ENCODE data around the gene TENM4.

DNA sequence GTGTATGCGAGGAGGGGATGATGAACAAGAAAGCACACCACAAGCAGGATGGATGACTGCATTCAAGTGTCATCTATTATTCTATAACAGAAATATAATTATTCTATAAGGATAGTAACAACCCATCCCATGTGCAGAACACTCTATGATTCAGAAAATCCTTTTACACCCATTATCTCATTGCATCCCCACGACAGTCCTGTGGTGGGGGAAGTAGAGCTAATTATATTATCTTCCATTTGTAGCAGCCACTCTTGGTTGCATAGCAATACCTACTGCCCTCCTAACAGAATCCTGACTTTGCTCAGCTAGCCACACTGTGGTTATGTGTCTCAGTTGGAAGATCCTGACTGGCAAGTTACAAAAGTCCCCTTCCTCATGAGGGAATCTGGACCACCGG, 459.7 kb downstream of the TENM4 start:
- TF ChIP-seq, protein P1, sequence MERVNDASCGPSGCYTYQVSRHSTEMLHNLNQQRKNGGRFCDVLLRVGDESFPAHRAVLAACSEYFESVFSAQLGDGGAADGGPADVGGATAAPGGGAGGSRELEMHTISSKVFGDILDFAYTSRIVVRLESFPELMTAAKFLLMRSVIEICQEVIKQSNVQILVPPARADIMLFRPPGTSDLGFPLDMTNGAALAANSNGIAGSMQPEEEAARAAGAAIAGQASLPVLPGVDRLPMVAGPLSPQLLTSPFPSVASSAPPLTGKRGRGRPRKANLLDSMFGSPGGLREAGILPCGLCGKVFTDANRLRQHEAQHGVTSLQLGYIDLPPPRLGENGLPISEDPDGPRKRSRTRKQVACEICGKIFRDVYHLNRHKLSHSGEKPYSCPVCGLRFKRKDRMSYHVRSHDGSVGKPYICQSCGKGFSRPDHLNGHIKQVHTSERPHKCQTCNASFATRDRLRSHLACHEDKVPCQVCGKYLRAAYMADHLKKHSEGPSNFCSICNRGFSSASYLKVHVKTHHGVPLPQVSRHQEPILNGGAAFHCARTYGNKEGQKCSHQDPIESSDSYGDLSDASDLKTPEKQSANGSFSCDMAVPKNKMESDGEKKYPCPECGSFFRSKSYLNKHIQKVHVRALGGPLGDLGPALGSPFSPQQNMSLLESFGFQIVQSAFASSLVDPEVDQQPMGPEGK (CRISPR knock-in tag; IDR thresholded peaks at IDR 0.05; ENCODE audit: borderline replicate concordance), result no peak
- TF ChIP-seq ESRRG (CRISPR knock-in tag; IDR thresholded peaks at IDR 0.05) (no peak), ISL1 (CRISPR knock-in tag; IDR thresholded peaks at IDR 0.05) (no peak), ARNTL (CRISPR knock-in tag; IDR thresholded peaks at IDR 0.05; ENCODE audit: borderline replicate concordance, low read depth) (no peak), ZNF8 (CRISPR knock-in tag; IDR thresholded peaks at IDR 0.05) (no peak), ZC3H10 (CRISPR knock-in tag; IDR thresholded peaks at IDR 0.05) (no peak), TCF4 (CRISPR knock-in tag; IDR thresholded peaks at IDR 0.05; ENCODE audit: borderline replicate concordance) (peak; percentile 38; the same call in 1 of the 2 replicates), ZFP30 (CRISPR knock-in tag; IDR thresholded peaks at IDR 0.05) (no peak), RARB (CRISPR knock-in tag; IDR thresholded peaks at IDR 0.05) (no peak), SNAI2 (CRISPR knock-in tag; IDR thresholded peaks at IDR 0.05) (no peak), GLIS3 (CRISPR knock-in tag; IDR thresholded peaks at IDR 0.05) (no peak)
- TF ChIP-seq, protein P2, sequence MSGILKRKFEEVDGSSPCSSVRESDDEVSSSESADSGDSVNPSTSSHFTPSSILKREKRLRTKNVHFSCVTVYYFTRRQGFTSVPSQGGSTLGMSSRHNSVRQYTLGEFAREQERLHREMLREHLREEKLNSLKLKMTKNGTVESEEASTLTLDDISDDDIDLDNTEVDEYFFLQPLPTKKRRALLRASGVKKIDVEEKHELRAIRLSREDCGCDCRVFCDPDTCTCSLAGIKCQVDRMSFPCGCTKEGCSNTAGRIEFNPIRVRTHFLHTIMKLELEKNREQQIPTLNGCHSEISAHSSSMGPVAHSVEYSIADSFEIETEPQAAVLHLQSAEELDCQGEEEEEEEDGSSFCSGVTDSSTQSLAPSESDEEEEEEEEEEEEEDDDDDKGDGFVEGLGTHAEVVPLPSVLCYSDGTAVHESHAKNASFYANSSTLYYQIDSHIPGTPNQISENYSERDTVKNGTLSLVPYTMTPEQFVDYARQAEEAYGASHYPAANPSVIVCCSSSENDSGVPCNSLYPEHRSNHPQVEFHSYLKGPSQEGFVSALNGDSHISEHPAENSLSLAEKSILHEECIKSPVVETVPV (CRISPR knock-in tag; IDR thresholded peaks at IDR 0.05), result no peak
